ENCODE measurements around the gene MBTD1. TPM values are rescaled to one million over a fixed set of nuclear protein-coding genes. Genes with fewer than 3 reads are reported as not detected.
"Not testable (repeated sequence)": the region's sequence is repeated elsewhere in the genome, so short reads cannot be mapped to it uniquely, and the experiment has no call there.

Gene MBTD1
- total RNA-seq, 2 experiments from 2014 or later = 15.3 to 15.6 TPM

- no peaks in the 10 kb centered on the region for H3K27me3 Mint-ChIP-seq
- H3K27ac Mint-ChIP-seq = no peak overlapping the region
Measured at GRCh38 chr17:51197754-51198153, 62.1 kb downstream of the MBTD1 start.

DNA sequence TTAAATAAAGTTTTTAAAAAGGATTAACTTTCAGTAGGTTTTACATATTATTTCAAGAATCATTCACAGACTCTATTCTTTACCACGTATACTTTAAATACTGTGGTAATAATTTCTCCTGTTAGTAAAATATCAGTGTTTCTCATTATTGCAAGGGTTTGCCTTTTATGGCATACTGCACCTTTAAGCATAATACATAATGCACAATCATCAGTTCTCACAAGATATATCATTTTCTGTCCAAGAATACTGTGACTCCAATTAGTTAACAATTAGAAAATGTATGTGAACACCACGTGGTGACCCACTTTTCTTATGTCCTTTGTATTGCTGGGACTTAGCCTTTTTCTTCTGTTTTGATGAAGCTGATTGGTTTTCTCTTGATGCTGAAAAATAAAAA is 68.0 kb downstream of the MBTD1 start:
- Mint-ChIP-seq H3K4me3 (no peak overlapping the region), H3K36me3 (peaks cover 17% of the 10 kb centered on the region), H3K27ac (no peak overlapping the region), H3K4me1 (peaks cover 4% of the 10 kb centered on the region), H3K9me3 (no peaks in the 10 kb centered on the region), H3K27me3 (no peaks in the 10 kb centered on the region)
- ATAC-seq (ENCODE audit: low read depth) (no peak), DNase-seq (no peak)
- POLR2A ChIA-PET = no interaction called here

More at GRCh38 chr17:51197754-51198153, 62.1 kb downstream of the MBTD1 start:
- no peak for ATAC-seq (ENCODE audit: low read depth)
- no peaks in the 10 kb centered on the region for H3K4me1 Mint-ChIP-seq
- H3K9me3 Mint-ChIP-seq = no peaks in the 10 kb centered on the region
- POLR2A ChIA-PET = no interaction called here
- H3K36me3 Mint-ChIP-seq = peaks cover 24% of the 10 kb centered on the region
- H3K4me3 Mint-ChIP-seq = no peak overlapping the region
- DNase-seq = no peak

DNA sequence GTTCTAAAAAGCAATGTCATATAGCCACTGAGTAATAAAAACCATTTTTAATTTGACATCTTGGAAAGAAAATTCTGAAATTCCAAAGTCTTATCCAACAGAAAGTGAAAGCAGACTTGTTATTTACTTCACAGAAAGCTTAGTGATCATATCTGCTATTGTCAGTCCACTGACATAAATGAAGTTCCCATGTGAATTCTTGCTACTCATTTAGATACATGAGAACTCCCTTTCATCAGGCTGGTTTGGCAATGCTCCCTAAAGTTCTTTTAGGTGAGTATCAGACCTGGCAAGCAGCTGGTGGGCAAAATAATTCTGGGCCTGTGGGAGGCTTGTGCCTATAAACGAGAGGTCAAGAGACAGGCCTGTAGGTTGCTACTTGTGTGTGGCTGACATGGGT is 70.2 kb downstream of the MBTD1 start:
- Mint-ChIP-seq H3K9me3 (no peaks in the 10 kb centered on the region), H3K4me1 (peaks cover 4% of the 10 kb centered on the region), H3K36me3 (peaks cover 17% of the 10 kb centered on the region), H3K4me3 (no peak overlapping the region), H3K27ac (no peak overlapping the region), H3K27me3 (no peaks in the 10 kb centered on the region)
- no peak for ATAC-seq (ENCODE audit: low read depth)
- no peak for DNase-seq
- POLR2A ChIA-PET = no interaction called here

DNA sequence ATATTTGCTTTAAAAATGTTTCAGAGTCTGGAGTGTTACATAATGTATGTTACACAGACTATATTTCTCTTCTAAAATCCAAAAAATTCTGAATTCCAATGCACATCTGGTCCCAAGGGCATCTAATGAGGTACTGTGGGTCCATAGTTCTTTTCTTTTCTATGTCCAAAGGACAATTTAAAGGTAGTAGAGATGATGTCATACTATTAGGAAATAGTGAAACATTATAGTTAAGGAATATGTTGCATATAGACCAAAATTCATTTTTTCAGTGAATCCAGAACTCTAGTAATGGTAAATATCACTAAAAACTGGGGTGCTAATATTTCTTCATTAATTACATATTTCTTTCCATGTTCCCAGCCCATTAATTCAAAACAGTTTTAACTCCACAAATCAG is 70.7 kb downstream of the MBTD1 start:
- DNase-seq (no peak), ATAC-seq (ENCODE audit: low read depth) (no peak)
- POLR2A ChIA-PET = no interaction called here
- Mint-ChIP-seq H3K4me1 (peaks cover 4% of the 10 kb centered on the region), H3K27ac (no peak overlapping the region), H3K36me3 (peaks cover 19% of the 10 kb centered on the region), H3K4me3 (no peak overlapping the region), H3K27me3 (no peaks in the 10 kb centered on the region), H3K9me3 (no peaks in the 10 kb centered on the region)

- Mint-ChIP-seq H3K36me3 (peaks cover 18% of the 10 kb centered on the region), H3K27ac (no peak overlapping the region), H3K4me1 (peaks cover 4% of the 10 kb centered on the region), H3K27me3 (no peaks in the 10 kb centered on the region), H3K9me3 (no peaks in the 10 kb centered on the region), H3K4me3 (no peak overlapping the region)
- POLR2A ChIA-PET = no interaction called here
- ATAC-seq (ENCODE audit: low read depth) (no peak), DNase-seq (no peak)
Measured at GRCh38 chr17:51188271-51188833, 71.5 kb downstream of the MBTD1 start.

- ATAC-seq (ENCODE audit: low read depth) (no peak), DNase-seq (no peak)
- Mint-ChIP-seq H3K9me3 (no peaks in the 10 kb centered on the region), H3K36me3 (peaks cover 18% of the 10 kb centered on the region), H3K27ac (no peak overlapping the region), H3K27me3 (no peaks in the 10 kb centered on the region), H3K4me3 (no peak overlapping the region), H3K4me1 (peaks cover 4% of the 10 kb centered on the region)
- POLR2A ChIA-PET = no interaction called here
Measured at GRCh38 chr17:51185763-51186332, 74.0 kb downstream of the MBTD1 start.

- Mint-ChIP-seq H3K27ac (no peak overlapping the region), H3K9me3 (no peaks in the 10 kb centered on the region), H3K27me3 (no peaks in the 10 kb centered on the region), H3K4me1 (no peaks in the 10 kb centered on the region), H3K36me3 (peaks cover 14% of the 10 kb centered on the region), H3K4me3 (no peak overlapping the region)
- DNase-seq = no peak
- no peak for ATAC-seq (ENCODE audit: low read depth)
- POLR2A ChIA-PET = no interaction called here
Measured at GRCh38 chr17:51184124-51184523, 75.7 kb downstream of the MBTD1 start.

GRCh38 chr17:51180486-51180885 is 79.4 kb downstream of the MBTD1 start:
- H3K9me3 Mint-ChIP-seq = no peaks in the 10 kb centered on the region
- H3K4me3 Mint-ChIP-seq = no peak overlapping the region
- ATAC-seq (ENCODE audit: low read depth) (no peak), DNase-seq (no peak)
- H3K27me3 Mint-ChIP-seq = no peaks in the 10 kb centered on the region
- no peak overlapping the region for H3K27ac Mint-ChIP-seq
- peaks cover 16% of the 10 kb centered on the region for H3K36me3 Mint-ChIP-seq
- POLR2A ChIA-PET = no interaction called here
- H3K4me1 Mint-ChIP-seq = no peaks in the 10 kb centered on the region

DNA sequence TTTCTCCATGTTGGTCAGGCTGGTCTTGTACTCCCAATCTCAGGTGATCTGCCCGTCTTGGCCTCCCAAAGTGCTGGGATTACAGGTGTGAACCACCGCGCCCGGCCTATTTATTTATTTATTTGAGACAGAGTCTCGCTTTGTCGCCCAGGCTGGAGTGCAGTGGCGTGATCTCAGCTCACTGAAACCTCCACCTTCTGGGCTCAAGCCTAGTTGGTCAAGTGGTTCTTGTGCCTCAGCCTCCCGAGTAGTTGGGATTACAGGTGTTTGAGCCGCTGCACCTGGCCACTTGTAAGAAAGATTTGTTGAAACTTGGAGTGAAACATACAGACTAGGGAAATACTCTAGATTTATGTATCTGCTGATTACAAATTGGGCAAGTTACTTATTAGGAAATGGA is 87.8 kb downstream of the MBTD1 start:
- H3K27ac Mint-ChIP-seq, H3K27me3 Mint-ChIP-seq: not testable (repeated sequence)

DNA sequence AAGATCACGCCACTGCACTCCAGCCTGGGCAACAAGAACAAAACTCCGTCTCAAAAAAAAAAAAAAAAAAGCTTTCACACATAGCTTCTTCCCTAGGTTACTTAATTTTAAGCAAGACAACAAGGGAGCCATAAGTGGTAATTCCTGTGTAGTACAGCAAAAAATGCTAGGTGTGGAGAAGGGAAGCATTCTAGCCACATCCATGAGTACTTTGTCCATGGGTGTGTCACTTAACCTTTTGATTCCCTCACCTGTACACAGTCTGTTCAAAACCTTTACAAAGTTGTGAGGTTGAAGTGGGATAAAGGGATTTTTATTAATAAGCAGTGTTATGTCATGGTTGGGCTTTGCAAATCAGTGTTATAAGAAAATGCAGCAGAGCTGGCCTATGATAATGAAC is 89.1 kb downstream of the MBTD1 start:
- Mint-ChIP-seq H3K9me3 (no peaks in the 10 kb centered on the region), H3K4me3 (no peak overlapping the region), H3K27ac (no peak overlapping the region), H3K4me1 (peaks cover 20% of the 10 kb centered on the region), H3K27me3 (no peaks in the 10 kb centered on the region), H3K36me3 (peaks cover 11% of the 10 kb centered on the region)
- no peak for DNase-seq
- ATAC-seq (ENCODE audit: low read depth) = no peak
- POLR2A ChIA-PET = no interaction called here

More for the DNA sequence above, 87.8 kb downstream of the MBTD1 start:
- POLR2A ChIA-PET; H3K4me3 Mint-ChIP-seq; ATAC-seq (ENCODE audit: low read depth); DNase-seq; H3K9me3 Mint-ChIP-seq: not testable (repeated sequence)
- H3K4me1 Mint-ChIP-seq = peaks cover 17% of the 10 kb centered on the region
- H3K36me3 Mint-ChIP-seq = peaks cover 11% of the 10 kb centered on the region

DNA sequence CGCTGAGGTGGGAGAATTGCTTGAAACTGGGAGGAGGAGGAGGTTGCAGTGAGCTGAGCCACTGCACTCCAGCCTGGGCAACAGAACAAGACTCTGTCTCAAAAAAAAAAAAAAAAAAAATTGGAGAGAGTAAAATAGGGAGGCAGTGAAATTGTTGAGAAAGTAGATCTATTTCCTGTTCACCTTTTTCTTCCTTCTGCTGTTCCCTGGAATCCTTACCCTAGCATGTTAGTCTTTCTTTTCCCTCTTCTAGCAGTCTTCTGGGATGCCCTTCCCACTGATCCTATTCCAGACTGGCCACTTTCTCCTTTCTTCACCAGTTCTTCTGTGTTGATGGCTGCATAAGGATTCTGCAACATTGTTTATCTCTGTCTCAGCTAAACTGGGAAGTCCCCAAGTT is 90.5 kb downstream of the MBTD1 start:
- ATAC-seq (ENCODE audit: low read depth) (no peak), DNase-seq (no peak)
- peaks cover 24% of the 10 kb centered on the region for H3K4me1 Mint-ChIP-seq
- peaks cover 11% of the 10 kb centered on the region for H3K36me3 Mint-ChIP-seq
- peak overlapping the region; percentile 5 for H3K27ac Mint-ChIP-seq
- no peaks in the 10 kb centered on the region for H3K27me3 Mint-ChIP-seq
- no peaks in the 10 kb centered on the region for H3K9me3 Mint-ChIP-seq
- peak overlapping the region; percentile 7 for H3K4me3 Mint-ChIP-seq
- POLR2A ChIA-PET = no interaction called here

DNA sequence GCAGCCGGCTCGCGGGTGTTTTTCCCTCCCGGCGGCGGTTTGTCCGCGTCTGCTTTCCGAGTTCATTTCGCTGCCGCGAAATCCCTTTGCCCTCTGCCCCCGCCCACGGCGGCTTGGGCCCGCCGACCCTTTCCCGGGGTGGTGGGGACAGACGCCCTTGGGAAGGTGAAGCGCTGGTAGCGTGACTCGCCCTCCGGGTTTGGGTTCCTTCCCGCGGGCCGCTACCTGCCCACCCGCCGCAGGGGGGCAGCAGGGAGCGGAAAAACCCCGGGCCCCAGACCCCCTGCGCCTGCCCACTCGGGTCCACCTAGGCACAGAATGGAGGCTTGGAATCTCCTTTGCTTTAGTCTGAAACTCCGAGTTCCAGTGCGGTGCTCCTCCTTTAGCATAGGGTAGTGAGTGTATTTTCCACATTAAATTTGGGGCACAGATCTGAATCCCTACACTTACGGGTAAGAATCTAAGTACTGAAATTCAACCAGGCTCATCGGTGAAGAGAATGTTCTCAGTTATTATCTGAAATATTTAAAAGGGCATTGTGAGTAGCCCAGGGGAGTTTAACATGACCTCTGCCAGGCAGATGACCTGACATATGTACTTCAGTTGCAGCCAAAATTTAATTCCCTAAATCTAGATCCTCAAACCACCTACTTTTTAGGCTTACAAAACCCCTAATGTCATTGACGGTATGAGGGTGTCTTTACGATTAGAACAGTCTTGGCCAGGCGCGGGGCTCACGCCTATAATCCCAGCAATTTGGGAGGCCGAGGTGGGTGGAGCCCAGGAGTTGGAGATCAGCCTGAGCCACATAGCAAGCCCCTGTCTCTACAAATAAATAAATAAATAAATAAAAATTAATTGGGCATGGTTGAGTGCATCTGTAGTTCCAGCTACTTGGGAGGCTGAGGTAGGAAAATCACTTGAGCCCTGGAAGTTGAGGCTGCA is 92.6 kb downstream of the MBTD1 start:
- POLR2A ChIA-PET = interaction anchor here (1.9 kb wide), 1 partner anchor 301 kb away, joined by 9 read pairs; the partner anchor contains the start of gene TOB1
- ATAC-seq (ENCODE audit: low read depth) (peak; percentile 50), DNase-seq (peak; percentile 83)
- H3K4me3 Mint-ChIP-seq = peak overlapping the region; percentile 77
- H3K27me3 Mint-ChIP-seq = no peaks in the 10 kb centered on the region
- H3K4me1 Mint-ChIP-seq = peaks cover 28% of the 10 kb centered on the region
- no peaks in the 10 kb centered on the region for H3K9me3 Mint-ChIP-seq
- peaks cover 17% of the 10 kb centered on the region for H3K36me3 Mint-ChIP-seq
- H3K27ac Mint-ChIP-seq = peak overlapping the region; percentile 81

DNA sequence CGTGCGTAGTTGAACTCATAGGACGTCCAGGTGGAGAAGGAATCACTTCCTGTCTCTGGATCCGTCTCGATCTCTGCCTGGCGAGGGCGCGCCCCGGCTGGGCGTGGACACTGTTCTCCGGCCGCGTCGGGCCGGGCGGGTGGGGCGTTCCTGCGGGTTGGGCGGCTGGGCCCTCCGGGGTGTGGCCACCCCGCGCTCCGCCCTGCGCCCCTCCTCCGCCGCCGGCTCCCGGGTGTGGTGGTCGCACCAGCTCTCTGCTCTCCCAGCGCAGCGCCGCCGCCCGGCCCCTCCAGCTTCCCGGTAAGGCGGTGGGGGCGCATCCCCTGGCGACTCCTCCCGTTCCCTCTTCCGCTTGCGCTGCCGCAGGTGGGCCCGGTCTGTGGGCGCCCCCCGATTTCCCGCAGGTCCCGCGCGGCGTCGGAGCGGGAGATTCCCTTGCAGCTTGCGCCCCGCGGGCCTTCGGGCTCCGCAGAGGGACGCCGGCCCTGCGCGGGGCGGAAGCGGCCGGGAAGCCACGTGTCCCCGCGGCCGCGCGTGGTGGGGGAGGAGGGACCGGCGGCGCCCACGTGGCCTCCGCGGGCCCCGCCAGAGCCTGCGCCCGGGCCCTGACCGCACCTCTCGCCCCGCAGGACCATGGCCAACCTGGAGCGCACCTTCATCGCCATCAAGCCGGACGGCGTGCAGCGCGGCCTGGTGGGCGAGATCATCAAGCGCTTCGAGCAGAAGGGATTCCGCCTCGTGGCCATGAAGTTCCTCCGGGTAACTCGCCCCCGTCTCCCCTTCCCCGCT is 93.5 kb downstream of the MBTD1 start, which contains the start of gene NME2:
NME2 (plus strand) TSS at position 214 of the 789 bp plus-strand sequence; CDS start at position 634, 420 bp downstream.
- no peaks in the 10 kb centered on the region for H3K27me3 Mint-ChIP-seq
- DNase-seq (peak; percentile 84), ATAC-seq (ENCODE audit: low read depth) (peak; percentile 78)
- no peaks in the 10 kb centered on the region for H3K9me3 Mint-ChIP-seq
- peaks cover 28% of the 10 kb centered on the region for H3K4me1 Mint-ChIP-seq
- H3K4me3 Mint-ChIP-seq = peak within 1 kb of the TSS; percentile 92
- H3K36me3 Mint-ChIP-seq = peaks cover 20% of the 10 kb centered on the region
- peak within 1 kb of the TSS; percentile 96 for H3K27ac Mint-ChIP-seq
- POLR2A ChIA-PET = interaction anchor here (1.6 to 1.9 kb wide), 2 partner anchors 12 to 300 kb away, joined by 9 to 17 read pairs; partner anchors contain the start of genes NME1 and TOB1

Measured in activated naive CD8-positive, alpha-beta T cell treated with anti-CD3 and anti-CD28 coated beads, Interleukin-2, amount 10 ng/mL, durations not matched to agents 7 days and 5 days (primary cell).